ENCODE data around the gene UBE3C.

The UBE3C gene

DNA sequence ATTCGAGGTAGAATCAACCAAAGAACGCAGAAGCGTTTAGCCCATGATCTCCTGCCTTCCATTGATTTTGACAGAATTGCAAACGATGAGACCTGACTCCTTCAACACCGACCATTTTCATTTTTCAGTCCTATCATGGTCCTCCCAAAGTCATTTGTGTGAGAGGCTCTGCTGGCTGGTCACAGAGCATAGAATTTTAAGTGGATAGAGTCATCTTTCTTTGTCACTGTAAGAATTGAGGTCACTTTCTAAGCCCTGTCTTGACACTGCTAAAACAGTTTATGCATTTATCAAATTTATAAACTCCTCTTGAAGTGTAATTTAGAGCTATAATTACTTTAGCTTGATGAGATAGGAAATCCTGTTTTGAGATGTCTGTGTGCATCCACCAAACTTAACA is 72.0 kb downstream of the UBE3C start:
- Histone ChIP-seq H3K9ac (ENCODE audit: low read length) (no peak overlapping the region), H3K27me3 (replicated peaks; ENCODE audit: control insufficient read depth, insufficient read depth, low read length) (no peaks in the 10 kb centered on the region), H3K4me3 (ENCODE audit: low read length) (no peak overlapping the region), H3K9me3 (ENCODE audit: control insufficient read depth, low read length) (no peaks in the 10 kb centered on the region), H3K4me1 (ENCODE audit: control insufficient read depth, insufficient read depth, low read length) (peaks cover 4% of the 10 kb centered on the region), H3K36me3 (ENCODE audit: control insufficient read depth, insufficient read depth, low read length, severe bottlenecking) (peaks cover 66% of the 10 kb centered on the region)
- no peak for DNase-seq (ENCODE audit: low read depth)

DNA sequence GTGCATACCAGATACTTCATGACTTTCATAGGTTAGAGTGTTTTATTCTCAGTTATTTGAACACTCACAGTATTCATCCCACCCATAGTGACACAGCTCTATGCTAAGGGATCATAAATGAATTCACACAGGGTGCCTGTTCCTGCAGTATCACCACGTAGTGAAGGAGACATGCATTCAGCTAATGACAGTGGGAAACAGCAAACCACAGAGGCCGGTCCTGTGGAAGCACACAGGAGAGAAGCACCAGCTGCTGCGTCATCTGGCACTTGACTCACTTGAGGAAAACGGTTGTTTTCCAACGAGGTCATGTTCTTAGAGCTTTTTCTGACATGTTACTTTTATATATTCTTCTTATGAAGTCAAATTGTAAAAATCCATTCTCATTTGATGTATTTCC is 73.0 kb downstream of the UBE3C start:
- no peak overlapping the region for H3K9ac ChIP-seq (ENCODE audit: low read length)
- H3K4me1 ChIP-seq (ENCODE audit: control insufficient read depth, insufficient read depth, low read length): peaks cover 4% of the 10 kb centered on the region
- no peak for DNase-seq (ENCODE audit: low read depth)
- H3K4me3 ChIP-seq (ENCODE audit: low read length): no peak overlapping the region
- peaks cover 70% of the 10 kb centered on the region for H3K36me3 ChIP-seq (ENCODE audit: control insufficient read depth, insufficient read depth, low read length, severe bottlenecking)
- no peaks in the 10 kb centered on the region for H3K9me3 ChIP-seq (ENCODE audit: control insufficient read depth, low read length)
- no peaks in the 10 kb centered on the region for H3K27me3 ChIP-seq (replicated peaks; ENCODE audit: control insufficient read depth, insufficient read depth, low read length)

DNA sequence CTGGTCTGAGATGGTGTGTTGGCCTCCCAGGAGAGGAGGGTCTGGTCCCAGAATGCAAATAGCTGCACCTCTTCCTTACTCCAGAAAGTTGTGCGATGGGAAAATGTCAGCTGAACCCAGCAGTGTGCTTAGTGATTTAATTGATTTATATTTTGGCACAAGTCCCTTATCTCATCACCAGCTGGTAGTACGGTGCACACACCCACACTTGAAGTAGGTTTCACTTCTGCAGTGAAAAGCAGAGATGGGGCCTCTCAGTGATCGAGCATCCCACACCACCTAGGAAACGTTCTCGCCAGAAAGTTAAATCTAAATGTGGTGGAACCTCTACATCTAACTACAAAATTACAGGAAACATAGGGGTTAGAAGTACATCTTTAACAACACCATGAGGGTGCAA is 80.4 kb downstream of the UBE3C start:
- Histone ChIP-seq H3K9me3 (ENCODE audit: control insufficient read depth, low read length) (no peaks in the 10 kb centered on the region), H3K27me3 (replicated peaks; ENCODE audit: control insufficient read depth, insufficient read depth, low read length) (no peaks in the 10 kb centered on the region), H3K4me3 (ENCODE audit: low read length) (no peak overlapping the region), H3K9ac (ENCODE audit: low read length) (no peak overlapping the region), H3K36me3 (ENCODE audit: control insufficient read depth, insufficient read depth, low read length, severe bottlenecking) (peaks cover 72% of the 10 kb centered on the region), H3K4me1 (ENCODE audit: control insufficient read depth, insufficient read depth, low read length) (no peaks in the 10 kb centered on the region)
- no peak for DNase-seq (ENCODE audit: low read depth)

DNA sequence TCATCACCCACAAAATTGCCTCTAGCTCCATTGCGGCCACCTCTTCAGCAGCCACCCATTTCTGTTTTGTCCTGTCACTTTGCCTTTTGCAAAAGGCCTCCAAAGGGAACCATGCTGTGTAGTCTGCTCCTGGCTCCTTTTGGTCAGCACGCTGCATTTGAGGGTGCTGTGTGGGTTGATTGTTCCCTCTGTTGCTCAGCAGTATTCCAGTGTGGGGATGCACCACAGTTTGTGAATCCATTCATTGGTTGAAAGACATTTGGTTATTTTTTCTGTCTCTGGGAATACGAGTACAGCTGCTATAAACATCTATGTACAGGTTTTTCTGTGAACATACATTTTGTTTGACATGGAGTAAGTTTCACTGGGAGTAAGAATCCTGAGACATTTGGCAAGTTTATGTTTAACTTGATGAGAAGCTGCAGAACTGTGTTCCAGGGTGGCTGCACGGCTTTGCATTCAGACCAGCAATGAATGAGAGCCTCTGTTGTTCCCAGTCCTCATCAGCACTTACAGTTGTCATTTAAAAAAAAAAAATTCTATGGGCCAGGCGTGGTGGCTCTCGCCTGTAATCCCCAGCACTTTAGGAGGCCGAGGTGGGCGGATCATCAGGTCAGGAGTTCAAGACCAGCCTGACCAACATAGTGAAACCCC is 82.3 kb downstream of the UBE3C start:
- Histone ChIP-seq H3K36me3 (ENCODE audit: control insufficient read depth, insufficient read depth, low read length, severe bottlenecking) (peaks cover 82% of the 10 kb centered on the region), H3K4me1 (ENCODE audit: control insufficient read depth, insufficient read depth, low read length) (no peaks in the 10 kb centered on the region), H3K27me3 (replicated peaks; ENCODE audit: control insufficient read depth, insufficient read depth, low read length) (no peaks in the 10 kb centered on the region), H3K9me3 (ENCODE audit: control insufficient read depth, low read length) (no peaks in the 10 kb centered on the region), H3K9ac (ENCODE audit: low read length) (no peak overlapping the region), H3K4me3 (ENCODE audit: low read length) (no peak overlapping the region)
- DNase-seq (ENCODE audit: low read depth): no peak

DNA sequence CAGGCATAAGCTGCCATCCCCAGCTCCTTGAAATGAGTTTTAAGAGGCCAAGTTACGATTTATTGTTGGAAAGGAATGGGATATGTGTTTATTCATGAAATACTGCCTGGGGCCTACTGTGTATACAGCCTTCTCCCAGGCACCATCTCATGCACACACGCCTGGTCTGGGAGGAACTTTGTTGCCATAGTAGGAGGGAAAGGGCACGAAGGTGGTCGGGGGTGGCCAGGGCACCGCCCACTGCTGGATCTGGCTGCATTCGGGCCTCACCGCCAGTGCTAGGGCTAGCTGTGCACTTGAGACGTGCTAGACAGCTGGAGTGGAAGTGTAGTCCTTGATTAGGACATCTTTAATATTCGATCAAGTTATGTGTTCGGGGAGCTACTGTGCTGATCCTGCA is 84.0 kb downstream of the UBE3C start:
- H3K9me3 ChIP-seq (ENCODE audit: control insufficient read depth, low read length): no peaks in the 10 kb centered on the region
- no peaks in the 10 kb centered on the region for H3K4me1 ChIP-seq (ENCODE audit: control insufficient read depth, insufficient read depth, low read length)
- no peak for DNase-seq (ENCODE audit: low read depth)
- peaks cover 80% of the 10 kb centered on the region for H3K36me3 ChIP-seq (ENCODE audit: control insufficient read depth, insufficient read depth, low read length, severe bottlenecking)
- H3K9ac ChIP-seq (ENCODE audit: low read length): no peak overlapping the region
- no peak overlapping the region for H3K4me3 ChIP-seq (ENCODE audit: low read length)
- no peaks in the 10 kb centered on the region for H3K27me3 ChIP-seq (replicated peaks; ENCODE audit: control insufficient read depth, insufficient read depth, low read length)

DNA sequence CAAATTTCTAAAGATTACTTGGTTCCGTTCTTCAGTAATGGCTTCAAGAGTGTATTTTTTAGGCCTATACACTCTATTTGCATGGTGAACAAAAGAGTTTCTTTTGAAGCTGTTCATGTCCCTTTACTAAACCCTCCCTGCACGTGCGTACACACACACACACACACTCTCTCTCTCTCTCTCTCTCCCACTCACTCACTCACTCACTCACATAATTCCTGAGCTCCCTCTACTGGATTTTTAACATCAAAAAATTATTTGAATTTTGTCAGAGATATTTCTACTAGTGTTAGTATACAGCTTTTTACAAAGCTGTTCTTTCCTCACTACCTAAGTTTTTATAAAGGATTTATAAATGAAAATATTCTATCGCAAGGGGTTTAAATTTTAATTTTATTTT is 85.9 kb downstream of the UBE3C start:
- DNase-seq (ENCODE audit: low read depth): peak; percentile 38
- no peak overlapping the region for H3K4me3 ChIP-seq (ENCODE audit: low read length)
- no peaks in the 10 kb centered on the region for H3K9me3 ChIP-seq (ENCODE audit: control insufficient read depth, low read length)
- H3K36me3 ChIP-seq (ENCODE audit: control insufficient read depth, insufficient read depth, low read length, severe bottlenecking): peaks cover 76% of the 10 kb centered on the region
- no peaks in the 10 kb centered on the region for H3K4me1 ChIP-seq (ENCODE audit: control insufficient read depth, insufficient read depth, low read length)
- no peak overlapping the region for H3K9ac ChIP-seq (ENCODE audit: low read length)
- H3K27me3 ChIP-seq (replicated peaks; ENCODE audit: control insufficient read depth, insufficient read depth, low read length): no peaks in the 10 kb centered on the region

DNA sequence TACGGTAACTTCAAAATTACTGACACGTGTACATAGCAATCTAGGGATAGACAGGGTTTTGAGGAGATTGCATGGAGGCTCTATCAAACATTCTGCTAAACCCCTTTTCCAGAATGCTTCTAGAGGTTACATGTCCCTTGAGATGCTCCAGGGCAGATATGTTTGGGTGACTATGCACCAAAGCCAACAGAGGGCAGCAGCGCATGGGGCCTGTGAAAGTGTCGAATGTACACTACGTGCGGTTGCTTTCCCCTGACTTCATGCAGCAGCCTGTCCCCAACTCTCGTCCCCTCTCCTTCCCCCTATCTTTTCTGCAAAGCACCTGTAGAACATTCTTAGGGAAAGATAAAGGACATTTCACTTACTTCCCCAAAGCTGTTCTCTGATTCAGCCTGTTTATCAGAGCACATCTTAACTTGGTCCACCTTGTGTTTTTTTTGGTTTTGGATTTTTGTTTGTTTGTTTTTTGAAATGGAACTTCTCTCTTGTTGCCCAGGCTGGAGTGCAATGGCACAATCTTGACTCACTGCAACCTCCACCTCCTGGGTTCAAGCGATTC is 90.2 kb downstream of the UBE3C start:
- no peak overlapping the region for H3K4me3 ChIP-seq (ENCODE audit: low read length)
- no peaks in the 10 kb centered on the region for H3K9me3 ChIP-seq (ENCODE audit: control insufficient read depth, low read length)
- peaks cover 71% of the 10 kb centered on the region for H3K36me3 ChIP-seq (ENCODE audit: control insufficient read depth, insufficient read depth, low read length, severe bottlenecking)
- H3K9ac ChIP-seq (ENCODE audit: low read length): no peak overlapping the region
- no peaks in the 10 kb centered on the region for H3K27me3 ChIP-seq (replicated peaks; ENCODE audit: control insufficient read depth, insufficient read depth, low read length)
- peaks cover 7% of the 10 kb centered on the region for H3K4me1 ChIP-seq (ENCODE audit: control insufficient read depth, insufficient read depth, low read length)
- peak; percentile 27 for DNase-seq (ENCODE audit: low read depth)

DNA sequence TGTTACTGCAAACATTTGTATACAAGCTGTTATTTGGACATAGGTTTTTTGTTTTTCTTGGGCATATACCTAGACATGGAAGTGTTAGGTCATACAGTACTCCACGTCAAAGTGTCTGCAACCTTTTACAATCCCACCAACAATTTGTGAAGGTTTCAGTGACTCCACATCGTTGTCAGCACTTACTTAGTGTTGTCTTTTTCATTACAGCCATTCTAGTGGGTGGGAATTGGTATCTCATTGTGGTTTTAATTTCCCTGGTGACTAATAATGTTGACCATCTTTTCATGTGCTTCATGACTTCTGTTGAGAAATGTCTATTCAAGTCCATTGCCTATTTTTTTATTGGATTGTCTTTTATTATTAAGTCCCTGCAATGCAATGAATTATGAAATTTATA is 95.0 kb downstream of the UBE3C start:
- no peak overlapping the region for H3K9ac ChIP-seq (ENCODE audit: low read length)
- no peaks in the 10 kb centered on the region for H3K27me3 ChIP-seq (replicated peaks; ENCODE audit: control insufficient read depth, insufficient read depth, low read length)
- H3K36me3 ChIP-seq (ENCODE audit: control insufficient read depth, insufficient read depth, low read length, severe bottlenecking): peaks cover 49% of the 10 kb centered on the region
- no peaks in the 10 kb centered on the region for H3K9me3 ChIP-seq (ENCODE audit: control insufficient read depth, low read length)
- no peak for DNase-seq (ENCODE audit: low read depth)
- peaks cover 21% of the 10 kb centered on the region for H3K4me1 ChIP-seq (ENCODE audit: control insufficient read depth, insufficient read depth, low read length)
- no peak overlapping the region for H3K4me3 ChIP-seq (ENCODE audit: low read length)

DNA sequence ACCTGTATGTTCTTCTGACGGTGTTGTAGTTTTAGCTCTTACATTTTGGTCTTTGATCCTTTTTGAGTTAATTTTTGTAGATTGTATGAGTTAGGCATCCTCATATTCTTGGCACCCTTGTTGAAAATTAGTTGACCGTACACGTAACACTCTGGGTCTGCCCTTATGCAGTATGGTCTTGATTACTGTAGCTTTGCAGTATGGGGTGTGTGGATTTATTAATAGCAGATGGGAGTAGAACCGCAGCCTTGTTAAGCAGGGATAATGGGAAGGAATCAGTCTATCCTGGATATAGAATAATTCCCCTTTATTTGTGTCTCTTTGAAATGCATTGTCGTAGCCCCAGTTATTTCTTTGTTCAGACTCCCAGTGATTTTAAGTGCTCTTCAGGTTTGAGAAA is 95.5 kb downstream of the UBE3C start:
- Histone ChIP-seq H3K9me3 (ENCODE audit: control insufficient read depth, low read length) (no peaks in the 10 kb centered on the region), H3K27me3 (replicated peaks; ENCODE audit: control insufficient read depth, insufficient read depth, low read length) (no peaks in the 10 kb centered on the region), H3K36me3 (ENCODE audit: control insufficient read depth, insufficient read depth, low read length, severe bottlenecking) (peaks cover 50% of the 10 kb centered on the region), H3K4me3 (ENCODE audit: low read length) (no peak overlapping the region), H3K9ac (ENCODE audit: low read length) (no peak overlapping the region), H3K4me1 (ENCODE audit: control insufficient read depth, insufficient read depth, low read length) (peaks cover 21% of the 10 kb centered on the region)
- DNase-seq (ENCODE audit: low read depth): peak; percentile 37

DNA sequence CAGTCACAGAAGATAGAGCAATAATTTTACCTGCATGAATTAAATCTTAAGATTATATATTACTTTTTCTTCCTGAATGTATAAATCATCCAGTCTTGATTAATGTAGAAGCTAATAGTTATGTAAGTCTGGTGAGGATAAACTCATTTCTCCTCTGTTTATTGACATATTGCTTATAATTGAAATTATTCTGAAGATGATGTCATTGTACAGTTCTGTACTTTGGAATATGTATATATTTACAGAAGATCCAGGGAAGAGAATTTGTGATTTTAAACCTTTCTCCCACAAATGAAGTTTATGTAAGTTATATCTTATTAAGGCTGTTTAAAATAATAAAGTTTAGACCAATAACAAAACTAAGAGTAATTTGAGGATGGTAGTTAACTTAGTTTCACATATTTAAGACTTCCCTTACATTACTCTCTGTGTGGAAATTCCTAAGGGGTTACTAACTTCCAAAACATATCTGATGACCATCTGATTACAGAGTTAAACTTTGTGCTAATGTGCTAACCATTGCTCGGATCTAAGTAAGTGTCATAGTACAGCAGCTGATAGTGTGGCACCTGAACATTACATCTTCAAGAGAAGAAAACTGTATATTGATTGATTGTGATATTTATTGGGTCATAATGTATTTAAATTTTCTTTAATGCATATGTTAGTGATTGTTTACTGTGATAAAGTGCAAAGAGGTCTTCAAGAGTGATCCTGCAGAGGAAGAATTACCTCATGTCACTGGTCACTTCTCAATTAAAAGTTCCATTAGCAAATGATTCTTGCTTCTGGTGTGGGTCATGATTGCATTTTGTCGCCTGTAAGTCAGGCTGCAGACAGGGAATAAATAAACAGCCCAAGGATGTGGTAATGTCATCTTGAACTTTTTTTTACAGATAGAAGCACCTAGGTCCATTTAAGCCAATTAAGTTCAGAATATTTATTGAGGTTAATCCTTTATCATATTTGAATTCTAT is 96.9 kb downstream of the UBE3C start:
- DNase-seq (ENCODE audit: low read depth): peak; percentile 60
- no peaks in the 10 kb centered on the region for H3K27me3 ChIP-seq (replicated peaks; ENCODE audit: control insufficient read depth, insufficient read depth, low read length)

DNA sequence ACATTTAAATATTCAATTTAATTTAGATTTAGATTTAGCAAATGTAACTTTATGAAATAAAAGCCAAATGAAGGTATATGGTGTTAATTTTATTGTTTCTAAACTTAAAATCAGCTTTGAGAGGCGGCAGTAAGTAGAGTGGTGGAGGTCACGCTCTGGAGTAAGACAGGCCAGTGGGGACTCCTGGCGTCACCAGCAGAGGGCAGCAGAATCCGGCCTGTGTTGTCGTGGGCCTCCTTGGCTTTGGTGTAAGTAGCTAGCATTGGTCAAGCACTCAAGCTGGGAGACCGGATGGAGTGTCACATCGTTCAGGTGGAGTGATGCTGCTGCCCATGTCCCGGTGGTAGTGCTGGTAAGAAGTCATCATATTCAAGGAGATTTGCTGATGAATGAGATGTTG is 99.4 kb downstream of the UBE3C start:
- Histone ChIP-seq H3K9me3 (ENCODE audit: control insufficient read depth, low read length) (no peaks in the 10 kb centered on the region), H3K27me3 (replicated peaks; ENCODE audit: control insufficient read depth, insufficient read depth, low read length) (no peaks in the 10 kb centered on the region), H3K36me3 (ENCODE audit: control insufficient read depth, insufficient read depth, low read length, severe bottlenecking) (peaks cover 38% of the 10 kb centered on the region), H3K9ac (ENCODE audit: low read length) (no peak overlapping the region), H3K4me1 (ENCODE audit: control insufficient read depth, insufficient read depth, low read length) (peaks cover 21% of the 10 kb centered on the region), H3K4me3 (ENCODE audit: low read length) (no peak overlapping the region)
- DNase-seq (ENCODE audit: low read depth): no peak

More for the DNA sequence above, 96.9 kb downstream of the UBE3C start:
- Histone ChIP-seq H3K9ac (ENCODE audit: low read length) (no peak overlapping the region), H3K4me1 (ENCODE audit: control insufficient read depth, insufficient read depth, low read length) (peaks cover 21% of the 10 kb centered on the region), H3K36me3 (ENCODE audit: control insufficient read depth, insufficient read depth, low read length, severe bottlenecking) (peaks cover 52% of the 10 kb centered on the region), H3K9me3 (ENCODE audit: control insufficient read depth, low read length) (no peaks in the 10 kb centered on the region), H3K4me3 (ENCODE audit: low read length) (no peak overlapping the region)

Data from adipocyte (in vitro differentiated cells).